ENCODE results near the gene STRADB. TPM values are rescaled to one million over a fixed set of nuclear protein-coding genes. Genes with fewer than 3 reads are reported as not detected.

STRADB gene
- total RNA-seq, 1 donor, result 55.7 TPM

Small RNA genes within 50 kb of the gene (small RNA-seq; reads per million reads assigned to genes)
- gene RF00019, result not detected

Other genes starting within 250 kb of the STRADB start
- 14.2 and 22.0 TPM in 2 replicates for gene CASP8, start 191.2 kb upstream of the STRADB start, total RNA-seq
- gene FLACC1, start 94.4 kb upstream of the STRADB start, total RNA-seq, result 0.64 and 1.3 TPM in 2 replicates
- 46.4 and 51.0 TPM in 2 replicates for gene TRAK2, start 282 bp upstream of the STRADB start, total RNA-seq
- 47.0 and 76.9 TPM in 2 replicates for gene TMEM237, start 191.8 kb downstream of the STRADB start, total RNA-seq
- gene MPP4, start 246.9 kb downstream of the STRADB start, total RNA-seq, result 5.2 and 5.5 TPM in 2 replicates